Measurements from ENCODE around the gene C22orf39. TPM values are rescaled to one million over a fixed set of nuclear protein-coding genes. Genes with fewer than 3 reads are reported as not detected.
A peak's percentile ranks its signal among the peaks of the same experiment; 100 is the strongest.

C22orf39 gene
- total and polyA plus RNA-seq, 10 of the 15 experiments (the other 5 are each of a cell fraction or from before 2014, with no cell fraction given) = 6.7 to 47.0 (median 26.5) TPM

DNA sequence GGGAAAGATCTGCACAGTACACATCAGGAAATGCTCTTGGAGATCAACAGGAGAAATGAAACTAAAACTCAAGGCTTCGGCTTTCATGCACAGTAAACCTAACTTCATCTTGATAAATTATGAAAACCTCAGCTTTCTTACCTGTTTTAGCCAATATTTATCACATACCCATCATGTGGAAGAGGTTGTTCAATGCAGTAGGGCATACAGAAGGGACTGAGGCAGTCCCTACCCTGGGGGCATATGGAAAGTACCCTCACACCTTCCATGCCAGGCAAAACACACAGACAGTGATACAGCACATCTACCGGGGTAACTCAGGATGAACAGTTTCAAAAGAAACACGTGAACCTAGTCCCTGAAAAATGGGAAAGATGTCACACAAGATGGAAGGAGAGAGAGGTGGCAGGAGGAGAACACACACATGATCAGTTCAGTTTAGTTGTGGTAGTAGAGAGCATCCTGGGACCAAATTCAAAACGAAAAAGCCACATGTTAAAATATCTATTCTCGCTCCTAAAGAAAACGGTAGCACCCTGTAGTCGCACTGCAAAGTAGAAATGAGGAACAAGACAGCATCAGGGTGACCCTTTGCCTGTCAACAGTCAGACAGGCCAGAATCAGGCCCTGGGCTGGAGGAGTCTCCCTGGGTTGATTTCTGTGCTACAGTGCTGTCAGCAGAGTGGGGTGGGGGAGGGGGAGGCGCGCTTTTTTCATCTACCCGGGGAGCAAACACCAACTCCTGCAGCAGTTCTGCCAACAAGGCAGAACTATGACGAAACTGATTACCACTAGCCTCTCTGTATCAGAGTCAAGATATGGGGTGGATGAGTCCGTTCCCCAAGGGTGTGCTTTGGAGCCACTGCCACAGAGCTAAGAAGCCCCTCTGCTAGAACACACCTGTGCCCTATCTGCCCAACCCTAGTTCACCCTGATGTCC lies 17.3 kb downstream of the C22orf39 start:
- no peaks in the 10 kb centered on the region; the same call in 1 of the 2 replicates for H4K20me1 ChIP-seq (ENCODE audit: control insufficient read depth, insufficient read depth)
- DNase-seq (ENCODE audit: low read depth, low spot score) (no peak), ATAC-seq (peak; percentile 6; the same call in 2 of the 3 replicates), FAIRE-seq (peak; percentile 81)
- peak overlapping the region; percentile 81 for H3K9ac ChIP-seq (ENCODE audit: control insufficient read depth, insufficient read depth, low read length)
- H3K27me3 ChIP-seq (replicated peaks in 1 of 2; ENCODE audit: control insufficient read depth in 2 of 2, insufficient read depth in 2 of 2, low read length in 1 of 2) = no peaks in the 10 kb centered on the region
- H3K4me1 ChIP-seq (ENCODE audit: control insufficient read depth, insufficient read depth, low read length) = no peaks in the 10 kb centered on the region
- H3K4me2 ChIP-seq (ENCODE audit: control insufficient read depth, insufficient read depth) = peak overlapping the region; percentile 90
- peaks cover 0 to 12% of the 10 kb centered on the region in 2 experiments; a peak in 2 of 4 replicates for H3K36me3 ChIP-seq (ENCODE audit: control insufficient read depth in 2 of 2, insufficient read depth in 2 of 2, low read length in 1 of 2)
- WGBS (ENCODE audit: insufficient coverage, insufficient replicate concordance, low lambda C conversion rate, missing lambda C conversion rate) = 0% methylated on average over 12 of the region's 12 CpGs
- intact Hi-C loops (cut with micrococcal nuclease; ENCODE audit: unreplicated experiment) (loop anchor here (5.0 to 10.0 kb wide), 2 partner anchors 135 to 253 kb away; partner anchors contain the start of genes CLTCL1 and SLC25A1), in situ Hi-C loops (cut with MboI) (loop anchor here (25.0 kb wide), 1 partner anchor 1793 kb away; the partner anchor contains the start of genes ATP6V1E1 and BCL2L13)
- ChIA-PET RAD21 (ENCODE audit: unreplicated experiment) (interaction anchor here (3.6 kb wide), 1 partner anchor 49 kb away, joined by 11 read pairs; the partner anchor contains the start of genes CDC45 and UFD1), SMC1A (ENCODE audit: uncharacterized antibody, unreplicated experiment) (no interaction called here), CTCF (no interaction called here), POLR2A (no interaction called here)
- H3K79me2 ChIP-seq (ENCODE audit: control insufficient read depth, insufficient read depth, low read length) = peaks cover 70% of the 10 kb centered on the region
- H3K9me3 ChIP-seq (replicated peaks; ENCODE audit: control insufficient read depth, insufficient read depth, low read length) = no peaks in the 10 kb centered on the region
- BruUV-seq (replicated peaks) = no TSS peak
- no peak overlapping the region for H2AFZ ChIP-seq (ENCODE audit: control insufficient read depth, low read depth, low read length)
- H3K4me3 ChIP-seq = peak overlapping the region; percentile 98
- peak overlapping the region; percentile 73 for H3K27ac ChIP-seq (ENCODE audit: control insufficient read depth, insufficient read depth)
- TF ChIP-seq RBBP5 (conservative IDR thresholded peaks at IDR 0.05) (no peak), MTA3 (IDR thresholded peaks at IDR 0.05; ENCODE audit: borderline replicate concordance, low read length) (no peak), EED (IDR thresholded peaks at IDR 0.05; ENCODE audit: low read depth) (no peak), E4F1 (IDR thresholded peaks at IDR 0.05; ENCODE audit: borderline replicate concordance, partially characterized antibody) (no peak), ZSCAN29 (IDR thresholded peaks at IDR 0.05) (no peak), RELA (IDR thresholded peaks at IDR 0.05; ENCODE audit: borderline replicate concordance, partially characterized antibody) (no peak), SUPT20H (IDR thresholded peaks at IDR 0.05; ENCODE audit: borderline replicate concordance, control insufficient read depth, low read depth, low read length) (no peak), ZBTB11 (CRISPR knock-in tag; IDR thresholded peaks at IDR 0.05) (no peak), TAF1 (IDR thresholded peaks at IDR 0.05; ENCODE audit: borderline replicate concordance, low read depth, low read length) (peak; percentile 51; the same call in 1 of the 2 replicates), CBX5 (IDR thresholded peaks at IDR 0.05; ENCODE audit: low read depth) (no peak), POLR2AphosphoS5 (IDR thresholded peaks at IDR 0.05; ENCODE audit: low read length) (peak; percentile 46; the same call in 1 of the 2 replicates), HDAC6 (IDR thresholded peaks at IDR 0.05; ENCODE audit: unreplicated experiment) (no peak)
- TF ChIP-seq, protein P1, sequence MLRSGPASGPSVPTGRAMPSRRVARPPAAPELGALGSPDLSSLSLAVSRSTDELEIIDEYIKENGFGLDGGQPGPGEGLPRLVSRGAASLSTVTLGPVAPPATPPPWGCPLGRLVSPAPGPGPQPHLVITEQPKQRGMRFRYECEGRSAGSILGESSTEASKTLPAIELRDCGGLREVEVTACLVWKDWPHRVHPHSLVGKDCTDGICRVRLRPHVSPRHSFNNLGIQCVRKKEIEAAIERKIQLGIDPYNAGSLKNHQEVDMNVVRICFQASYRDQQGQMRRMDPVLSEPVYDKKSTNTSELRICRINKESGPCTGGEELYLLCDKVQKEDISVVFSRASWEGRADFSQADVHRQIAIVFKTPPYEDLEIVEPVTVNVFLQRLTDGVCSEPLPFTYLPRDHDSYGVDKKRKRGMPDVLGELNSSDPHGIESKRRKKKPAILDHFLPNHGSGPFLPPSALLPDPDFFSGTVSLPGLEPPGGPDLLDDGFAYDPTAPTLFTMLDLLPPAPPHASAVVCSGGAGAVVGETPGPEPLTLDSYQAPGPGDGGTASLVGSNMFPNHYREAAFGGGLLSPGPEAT (IDR thresholded peaks at IDR 0.05; ENCODE audit: low read depth) = no peak
